Measurements from ENCODE around the gene CBX2.
A peak's percentile ranks its signal among the peaks of the same experiment; 100 is the strongest.

Gene CBX2

GRCh38 chr17:79819534-79820276, 41.8 kb downstream of the CBX2 start:
- Histone ChIP-seq H3K36me3 (no peaks in the 10 kb centered on the region), H3K27me3 (peaks cover 65% of the 10 kb centered on the region), H3K9ac (no peak overlapping the region), H3K4me3 (no peak overlapping the region), H4K20me1 (peaks cover 24% of the 10 kb centered on the region), H3K4me1 (peaks cover 14% of the 10 kb centered on the region), H3K9me3 (no peaks in the 10 kb centered on the region), H3K4me2 (no peak overlapping the region), H3K27ac (no peak overlapping the region)
- no peak for TF ChIP-seq Cebpa-rat (IDR thresholded peaks at IDR 0.05)

- H3K27me3 ChIP-seq = peaks cover 53% of the 10 kb centered on the region
- H3K36me3 ChIP-seq = no peaks in the 10 kb centered on the region
- no peak for TF ChIP-seq Cebpa-rat (IDR thresholded peaks at IDR 0.05)
Observed at GRCh38 chr17:79820959-79821330, 43.0 kb downstream of the CBX2 start.

GRCh38 chr17:79821331-79822095, 43.6 kb downstream of the CBX2 start:
- Histone ChIP-seq H3K9ac (no peak overlapping the region), H3K9me3 (no peaks in the 10 kb centered on the region), H3K36me3 (no peaks in the 10 kb centered on the region), H3K4me2 (no peak overlapping the region), H4K20me1 (0 out of 2 replicates have a peak, but pooled peaks cover 9% of the 10 kb centered on the region), H3K4me1 (peaks cover 16% of the 10 kb centered on the region), H3K4me3 (no peak overlapping the region), H3K27ac (no peak overlapping the region), H3K27me3 (peaks cover 47% of the 10 kb centered on the region)
- no peak for TF ChIP-seq Cebpa-rat (IDR thresholded peaks at IDR 0.05)

More at GRCh38 chr17:79820959-79821330, 43.0 kb downstream of the CBX2 start:
- no peak overlapping the region for H3K27ac ChIP-seq
- peaks cover 12% of the 10 kb centered on the region for H4K20me1 ChIP-seq
- H3K4me3 ChIP-seq = no peak overlapping the region
- H3K4me2 ChIP-seq = no peak overlapping the region
- H3K4me1 ChIP-seq = peaks cover 11% of the 10 kb centered on the region
- H3K9ac ChIP-seq = no peak overlapping the region
- no peaks in the 10 kb centered on the region for H3K9me3 ChIP-seq

- no peak overlapping the region for H3K4me2 ChIP-seq
- 0 out of 2 replicates have a peak, but pooled peaks cover 9% of the 10 kb centered on the region for H4K20me1 ChIP-seq
- H3K9ac ChIP-seq = no peak overlapping the region
- no peaks in the 10 kb centered on the region for H3K36me3 ChIP-seq
- peaks cover 25% of the 10 kb centered on the region for H3K4me1 ChIP-seq
- H3K27me3 ChIP-seq = peaks cover 36% of the 10 kb centered on the region
- H3K27ac ChIP-seq = no peak overlapping the region
- no peak overlapping the region for H3K4me3 ChIP-seq
- no peaks in the 10 kb centered on the region for H3K9me3 ChIP-seq
- no peak for TF ChIP-seq Cebpa-rat (IDR thresholded peaks at IDR 0.05)
Observed at GRCh38 chr17:79822583-79823124, 44.7 kb downstream of the CBX2 start.

- H3K27me3 ChIP-seq = peaks cover 20% of the 10 kb centered on the region
Observed at GRCh38 chr17:79824234-79824633, 46.3 kb downstream of the CBX2 start.

GRCh38 chr17:79824893-79825579, 47.1 kb downstream of the CBX2 start:
- peaks cover 12% of the 10 kb centered on the region for H3K27me3 ChIP-seq
- no peak overlapping the region for H3K9ac ChIP-seq
- no peak overlapping the region for H3K4me3 ChIP-seq
- TF ChIP-seq Cebpa-rat (IDR thresholded peaks at IDR 0.05) = no peak
- peaks cover 36% of the 10 kb centered on the region for H3K4me1 ChIP-seq
- H3K36me3 ChIP-seq = no peaks in the 10 kb centered on the region
- H4K20me1 ChIP-seq = peaks cover 16% of the 10 kb centered on the region; the same call in 1 of the 2 replicates
- H3K27ac ChIP-seq = no peak overlapping the region
- H3K4me2 ChIP-seq = no peak overlapping the region
- H3K9me3 ChIP-seq = no peaks in the 10 kb centered on the region

More at GRCh38 chr17:79824234-79824633, 46.3 kb downstream of the CBX2 start:
- Histone ChIP-seq H3K4me1 (peaks cover 28% of the 10 kb centered on the region), H3K4me3 (no peak overlapping the region), H3K9me3 (no peaks in the 10 kb centered on the region), H3K4me2 (no peak overlapping the region), H3K9ac (no peak overlapping the region), H3K36me3 (no peaks in the 10 kb centered on the region), H4K20me1 (peaks cover 7% of the 10 kb centered on the region; the same call in 1 of the 2 replicates), H3K27ac (no peak overlapping the region)
- TF ChIP-seq Cebpa-rat (IDR thresholded peaks at IDR 0.05) = no peak

- no peaks in the 10 kb centered on the region for H3K9me3 ChIP-seq
- TF ChIP-seq Cebpa-rat (IDR thresholded peaks at IDR 0.05) = no peak
- H4K20me1 ChIP-seq = peaks cover 21% of the 10 kb centered on the region; the same call in 1 of the 2 replicates
- H3K27me3 ChIP-seq = 0 out of 2 replicates have a peak, but pooled peaks cover 9% of the 10 kb centered on the region
- no peaks in the 10 kb centered on the region for H3K36me3 ChIP-seq
- H3K4me2 ChIP-seq = no peak overlapping the region
- H3K9ac ChIP-seq = no peak overlapping the region
- no peak overlapping the region for H3K4me3 ChIP-seq
- H3K27ac ChIP-seq = no peak overlapping the region
- H3K4me1 ChIP-seq = peaks cover 41% of the 10 kb centered on the region
Observed at GRCh38 chr17:79825580-79825921, 47.6 kb downstream of the CBX2 start.

- no peak overlapping the region for H3K9ac ChIP-seq
- no peaks in the 10 kb centered on the region for H3K9me3 ChIP-seq
- peaks cover 48% of the 10 kb centered on the region for H3K4me1 ChIP-seq
- H3K27me3 ChIP-seq = 0 out of 2 replicates have a peak, but pooled peaks cover 4% of the 10 kb centered on the region
- H4K20me1 ChIP-seq = peaks cover 28% of the 10 kb centered on the region
- no peak overlapping the region for H3K4me3 ChIP-seq
- H3K36me3 ChIP-seq = no peaks in the 10 kb centered on the region
- H3K27ac ChIP-seq = no peak overlapping the region
- H3K4me2 ChIP-seq = peak overlapping the region; percentile 46
- TF ChIP-seq Cebpa-rat (IDR thresholded peaks at IDR 0.05) = no peak
Observed at GRCh38 chr17:79826204-79826680, 48.3 kb downstream of the CBX2 start.

GRCh38 chr17:79826841-79827578, 49.1 kb downstream of the CBX2 start:
- H3K27me3 ChIP-seq = no peaks in the 10 kb centered on the region
- no peak for TF ChIP-seq Cebpa-rat (IDR thresholded peaks at IDR 0.05)
- H3K9ac ChIP-seq = no peak overlapping the region
- H3K27ac ChIP-seq = no peak overlapping the region
- H3K36me3 ChIP-seq = no peaks in the 10 kb centered on the region
- peaks cover 32% of the 10 kb centered on the region for H4K20me1 ChIP-seq
- no peaks in the 10 kb centered on the region for H3K9me3 ChIP-seq
- H3K4me3 ChIP-seq = no peak overlapping the region
- peaks cover 56% of the 10 kb centered on the region for H3K4me1 ChIP-seq
- peak overlapping the region; percentile 46 for H3K4me2 ChIP-seq
